ENCODE data around the gene NXNL1. TPM values are rescaled to one million over a fixed set of nuclear protein-coding genes. Genes with fewer than 3 reads are reported as not detected.

The NXNL1 gene
- total and polyA plus RNA-seq, 9 of the 15 experiments (the other 6 are each of a cell fraction or from before 2014, with no cell fraction given) = not detected

GRCh38 chr19:17470068-17470841 is 9.5 kb upstream of the NXNL1 start, which contains the start of gene SLC27A1 (continued):
- TF ChIP-seq ZBTB49 (CRISPR knock-in tag; IDR thresholded peaks at IDR 0.05; ENCODE audit: borderline replicate concordance) (no peak), CBX1 (IDR thresholded peaks at IDR 0.05; ENCODE audit: low read depth) (no peak), ZNF398 (CRISPR knock-in tag; IDR thresholded peaks at IDR 0.05) (no peak), ZNF140 (CRISPR knock-in tag; IDR thresholded peaks at IDR 0.05) (no peak), ZNF12 (CRISPR knock-in tag; IDR thresholded peaks at IDR 0.05) (peak; percentile 27; the same call in 1 of the 2 replicates), SMAD1 (IDR thresholded peaks at IDR 0.05; ENCODE audit: low read depth, low read length, partially characterized antibody) (no peak), CBFB (CRISPR knock-in tag; IDR thresholded peaks at IDR 0.05) (no peak), ZNF444 (CRISPR knock-in tag; IDR thresholded peaks at IDR 0.05) (no peak), CEBPB (tag; IDR thresholded peaks at IDR 0.05) (no peak), ZNF354B (CRISPR knock-in tag; IDR thresholded peaks at IDR 0.05) (no peak), NFXL1 (CRISPR knock-in tag; IDR thresholded peaks at IDR 0.05) (no peak), ATF7 (IDR thresholded peaks at IDR 0.05) (no peak; the same call in 1 of the 2 replicates), BRCA1 (IDR thresholded peaks at IDR 0.05) (no peak), BRCA1 (CRISPR knock-in tag; IDR thresholded peaks at IDR 0.05) (no peak), ZMIZ1 (IDR thresholded peaks at IDR 0.05; ENCODE audit: low read depth in 2 of 2, low read length in 2 of 2) (no peak), FOXA3 (CRISPR knock-in tag; conservative IDR thresholded peaks at IDR 0.05 in 1 of 2, IDR thresholded peaks at IDR 0.05 in 1 of 2) (no peak), ZNF184 (CRISPR knock-in tag; IDR thresholded peaks at IDR 0.05) (no peak)
